SJSA1 (cell line): ENCODE data around the gene PCNT. TPM values are rescaled to one million over a fixed set of nuclear protein-coding genes. Genes with fewer than 3 reads are reported as not detected.
A peak's percentile ranks its signal among the peaks of the same experiment; 100 is the strongest.
"Not testable (repeated sequence)": the region's sequence is repeated elsewhere in the genome, so short reads cannot be mapped to it uniquely, and the experiment has no call there.

Experiments used
- DNase-seq, 2 experiments: peaks; one replicate each; pipeline ENCODE4 v3.0.0-alpha.2; 2015 to 2020; ENCODE audit warnings: low spot score in 2 of 2, low read depth in 1 of 2
- H3K27ac ChIP-seq: fragments of 250-450 bp; sonication (Bioruptor Pico); 2 replicates; pipeline ENCODE4 v1.5.1; 2020; ENCODE audit warnings: mild to moderate bottlenecking, moderate library complexity
- H3K27me3 ChIP-seq: fragments of 250-450 bp; sonication (Bioruptor Pico); replicated peaks from 2 replicates; pipeline ENCODE4 v1.5.1; 2020; ENCODE audit warnings: mild to moderate bottlenecking, moderate library complexity
- H3K36me3 ChIP-seq: fragments of 250-450 bp; sonication (Bioruptor Pico); 2 replicates; pipeline ENCODE4 v1.5.1; 2020; ENCODE audit warnings: mild to moderate bottlenecking
- H3K4me1 ChIP-seq: fragments of 250-450 bp; sonication (Bioruptor Pico); replicated peaks from 2 replicates; pipeline ENCODE4 v1.6.1; 2021; ENCODE audit warnings: mild to moderate bottlenecking
- H3K4me3 ChIP-seq: fragments of 250-450 bp; sonication (Bioruptor Pico); 2 replicates; pipeline ENCODE4 v1.5.1; 2020; ENCODE audit warnings: mild to moderate bottlenecking
- H3K9me3 ChIP-seq: fragments of 250-450 bp; sonication (Bioruptor Pico); replicated peaks from 2 replicates; pipeline ENCODE4 v1.5.1; 2020; ENCODE audit warnings: mild to moderate bottlenecking
- total RNA-seq: library from RNA; depleted of rRNA; stranded (reverse); fragments of >200 nt; shearing (Covaris generic); gene quantifications from 2 replicates; pipeline ENCODE4 v1.2.3, GENCODE V29; 2014

Gene PCNT
- total RNA-seq, 1 experiment from 2014 or later, result 57.3 TPM

DNA sequence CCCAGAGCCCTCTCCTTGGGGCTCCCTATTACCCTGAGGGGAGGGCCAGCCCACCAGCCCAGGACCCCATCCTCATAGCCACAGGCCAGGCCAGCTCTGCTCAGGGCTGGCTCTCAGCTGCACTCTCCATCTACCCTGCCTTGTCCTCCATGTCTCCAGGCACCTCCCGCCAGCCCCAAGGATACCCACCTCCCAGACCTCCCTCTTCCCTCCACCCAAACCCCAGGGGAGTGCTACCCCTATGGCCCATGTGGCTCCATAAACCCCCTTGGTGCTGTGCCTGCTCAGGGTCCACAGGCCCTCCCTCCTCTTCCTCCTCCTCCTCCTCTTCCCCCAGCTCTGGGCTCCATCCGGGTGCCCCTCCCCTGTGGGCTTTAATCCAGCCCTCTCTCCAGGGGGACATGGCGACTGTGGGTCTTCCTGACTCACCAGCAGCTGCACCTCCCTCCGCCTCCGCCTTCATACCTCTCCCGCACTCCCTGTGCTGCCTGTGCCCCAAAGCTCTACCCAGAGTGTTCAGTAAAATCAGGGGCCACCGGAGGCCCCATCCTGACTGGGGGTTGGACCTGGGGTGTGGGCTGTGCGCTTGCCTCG lies 28.7 kb upstream of the PCNT start:
- Histone ChIP-seq H3K27me3 (no peaks in the 10 kb centered on the region), H3K4me3 (no peak overlapping the region), H3K27ac (peak overlapping the region; percentile 49), H3K4me1 (peaks cover 14% of the 10 kb centered on the region), H3K9me3 (no peaks in the 10 kb centered on the region), H3K36me3 (peaks cover 28% of the 10 kb centered on the region)
- peak in 1 of 2 experiments; percentile 12 for DNase-seq

DNA sequence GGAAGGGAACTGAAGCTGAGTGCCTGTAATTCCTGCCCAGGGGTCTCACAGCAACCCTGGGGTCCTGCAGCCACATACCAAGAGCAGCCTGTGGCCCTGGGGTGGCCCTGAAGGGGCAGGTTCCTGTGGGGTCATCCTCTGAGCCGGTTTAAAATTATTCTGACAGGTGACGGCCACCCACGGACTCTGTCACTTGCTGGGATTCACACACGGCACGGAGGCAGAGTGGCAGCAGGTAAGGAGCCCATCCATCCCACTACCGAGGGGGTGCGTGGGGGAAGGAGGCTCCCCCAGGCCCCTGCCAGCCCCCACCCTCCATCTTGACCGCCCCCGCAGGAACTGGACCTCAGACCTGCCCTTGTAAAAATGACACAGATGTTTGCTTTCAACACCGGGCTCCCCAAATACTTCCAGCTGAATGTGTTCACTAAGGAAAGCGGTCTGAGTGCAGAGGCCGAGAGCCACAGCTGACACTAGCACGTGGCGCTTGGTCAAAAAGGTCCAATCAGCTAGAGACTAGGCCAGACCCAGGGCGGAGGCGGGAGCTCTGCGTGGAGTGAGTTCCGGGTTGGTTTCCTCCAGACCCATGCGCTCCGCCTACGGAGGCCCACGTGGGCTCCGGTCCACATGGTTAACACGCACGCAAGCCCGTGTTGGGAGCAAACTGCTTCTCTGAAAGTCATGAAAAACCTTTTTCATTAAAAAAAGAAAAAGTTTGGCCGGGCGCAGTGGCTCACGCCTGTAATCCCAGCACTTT lies 27.8 kb upstream of the PCNT start:
- Histone ChIP-seq H3K36me3 (peaks cover 33% of the 10 kb centered on the region), H3K27me3 (no peaks in the 10 kb centered on the region), H3K4me3 (no peak overlapping the region), H3K9me3 (no peaks in the 10 kb centered on the region), H3K27ac (no peak overlapping the region), H3K4me1 (peaks cover 14% of the 10 kb centered on the region)
- no peak for DNase-seq

DNA sequence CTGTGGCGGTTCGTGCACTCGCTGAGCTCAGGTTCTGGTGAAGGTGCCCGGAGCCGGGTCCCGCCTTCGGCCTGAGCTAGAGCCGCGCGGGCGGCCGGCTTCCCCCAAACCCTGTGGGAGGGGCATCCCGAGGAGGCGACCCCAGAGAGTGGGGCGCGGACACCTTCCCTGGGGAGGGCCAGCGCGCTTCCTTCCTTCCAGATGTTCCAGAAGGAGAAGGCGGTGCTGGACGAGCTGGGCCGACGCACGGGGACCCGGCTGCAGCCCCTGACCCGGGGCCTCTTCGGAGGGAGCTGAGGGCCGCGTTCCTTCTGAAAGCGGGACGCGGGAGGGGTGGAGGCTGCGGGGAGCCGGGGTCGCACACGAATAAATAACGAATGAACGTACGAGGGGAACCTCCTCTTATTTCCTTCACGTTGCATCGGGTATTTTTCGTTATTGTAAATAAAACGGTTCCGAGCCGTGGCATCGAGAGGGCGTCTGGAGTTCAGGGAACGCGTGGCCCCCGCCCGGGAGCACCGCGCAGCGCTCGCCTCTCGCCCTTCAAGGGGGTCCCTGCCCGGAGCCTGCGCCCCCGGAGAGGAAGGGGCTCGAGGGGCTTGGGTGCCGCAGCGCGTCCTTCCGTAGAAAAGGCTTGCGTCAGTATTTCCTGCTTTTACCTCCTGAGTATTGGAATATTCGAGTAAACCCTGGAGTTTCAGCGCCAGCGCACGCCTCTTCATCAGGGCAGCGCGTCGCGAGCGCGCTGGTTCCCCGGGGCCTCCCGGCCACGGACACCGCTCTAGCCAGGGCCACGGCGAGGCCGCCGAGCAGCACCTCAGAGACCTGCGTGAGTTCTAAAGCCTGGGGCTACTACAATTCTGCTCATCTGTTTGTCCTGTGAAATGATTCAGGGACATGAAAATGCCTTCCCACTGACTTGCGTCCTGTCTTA lies 26.4 kb upstream of the PCNT start:
- H3K4me3 ChIP-seq, result no peak overlapping the region
- H3K9me3 ChIP-seq, result no peaks in the 10 kb centered on the region
- H3K27me3 ChIP-seq, result no peaks in the 10 kb centered on the region
- peaks cover 35% of the 10 kb centered on the region for H3K36me3 ChIP-seq
- H3K4me1 ChIP-seq, result peaks cover 14% of the 10 kb centered on the region
- no peak for DNase-seq
- H3K27ac ChIP-seq, result no peak overlapping the region

DNA sequence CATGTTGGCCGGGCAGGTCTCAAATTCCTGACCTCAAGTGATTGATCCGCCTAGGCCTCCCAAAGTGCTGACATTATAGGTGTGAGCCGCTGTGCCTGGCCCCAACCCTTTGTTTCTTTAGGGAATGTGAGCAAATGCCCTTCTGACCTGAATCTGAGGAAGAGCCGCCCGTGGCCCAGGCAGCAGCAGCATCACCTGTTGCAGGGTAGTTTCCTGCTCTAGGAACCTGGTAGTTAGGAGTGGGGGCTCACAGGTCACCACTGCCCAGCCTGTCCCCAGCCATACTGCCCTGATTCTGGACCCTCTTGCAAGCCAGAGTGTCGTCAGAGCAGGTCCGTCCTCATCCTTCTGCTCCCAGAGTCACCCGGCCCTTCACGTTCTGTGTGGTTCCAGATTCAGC lies 24.8 kb upstream of the PCNT start:
- DNase-seq, result no peak
- Histone ChIP-seq H3K27me3 (no peaks in the 10 kb centered on the region), H3K4me3 (no peak overlapping the region), H3K4me1 (peaks cover 14% of the 10 kb centered on the region), H3K9me3 (no peaks in the 10 kb centered on the region), H3K27ac (no peak overlapping the region), H3K36me3 (peaks cover 44% of the 10 kb centered on the region)

DNA sequence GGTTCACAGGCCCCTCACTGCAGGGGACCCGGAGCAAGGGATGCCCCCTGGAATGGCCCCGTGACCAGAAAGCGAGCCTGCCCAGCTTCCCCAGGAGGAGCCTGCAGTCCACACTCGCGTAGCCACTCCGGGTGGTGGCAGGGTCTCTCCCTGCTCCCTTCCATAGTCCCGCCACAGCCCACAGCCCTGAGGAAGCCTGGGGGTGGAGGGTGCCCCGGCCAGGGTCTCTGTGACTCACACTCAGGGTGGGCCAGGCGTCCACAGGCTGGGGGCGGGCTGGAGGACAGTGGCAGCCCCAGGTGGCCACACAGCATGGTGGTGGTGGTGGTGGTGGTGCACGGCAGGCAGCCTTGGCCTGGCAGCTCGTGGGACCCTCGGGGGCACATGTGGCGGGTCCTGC lies 22.2 kb upstream of the PCNT start:
- DNase-seq, result no peak
- Histone ChIP-seq H3K9me3 (no peaks in the 10 kb centered on the region), H3K4me3 (no peak overlapping the region), H3K27ac (no peak overlapping the region), H3K4me1 (no peaks in the 10 kb centered on the region), H3K27me3 (no peaks in the 10 kb centered on the region), H3K36me3 (peaks cover 66% of the 10 kb centered on the region)

DNA sequence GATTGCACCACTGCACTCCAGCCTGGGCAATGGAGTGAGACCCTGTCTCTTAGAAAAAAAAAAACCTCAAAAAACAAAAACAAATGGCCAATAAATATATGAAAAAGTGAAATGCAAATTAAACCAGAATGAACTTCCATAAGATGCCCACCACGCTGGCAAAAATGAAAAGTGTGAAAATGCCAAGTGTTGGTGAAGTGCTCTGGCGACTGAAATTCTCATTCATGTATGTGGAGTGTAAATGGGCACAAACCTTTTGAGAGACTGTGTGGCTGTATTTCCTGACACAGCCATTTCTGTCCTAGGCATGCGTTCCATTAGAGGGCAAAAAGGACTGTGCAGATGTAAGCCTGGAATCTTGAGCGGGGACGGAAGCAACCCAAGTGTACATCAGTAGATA lies 19.5 kb upstream of the PCNT start:
- peaks cover 83% of the 10 kb centered on the region for H3K36me3 ChIP-seq
- no peaks in the 10 kb centered on the region for H3K9me3 ChIP-seq
- DNase-seq, result no peak

DNA sequence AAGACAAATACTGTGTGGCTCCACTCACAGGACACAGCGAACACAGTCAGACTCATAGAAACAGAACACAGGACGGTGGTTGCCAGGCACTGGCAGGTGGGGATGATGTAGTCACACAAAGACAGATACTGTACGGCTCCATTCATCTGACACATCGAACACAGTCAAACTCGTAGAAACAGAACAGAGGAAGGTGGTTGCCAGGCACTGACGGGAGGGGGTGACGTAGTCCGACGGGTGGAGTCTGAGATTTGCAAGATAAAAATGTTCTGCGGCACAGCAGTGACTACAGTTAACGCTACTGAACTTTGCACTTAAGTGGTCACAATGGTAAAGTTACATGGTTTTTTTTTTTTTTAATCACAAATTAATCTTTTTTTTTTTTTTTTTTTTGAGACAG lies 19.0 kb upstream of the PCNT start:
- Histone ChIP-seq H3K27ac (no peak overlapping the region), H3K4me1 (no peaks in the 10 kb centered on the region), H3K27me3 (no peaks in the 10 kb centered on the region), H3K4me3 (no peak overlapping the region), H3K36me3 (peaks cover 83% of the 10 kb centered on the region), H3K9me3 (no peaks in the 10 kb centered on the region)
- no peak for DNase-seq

More for the DNA sequence above, 19.5 kb upstream of the PCNT start:
- Histone ChIP-seq H3K4me1 (no peaks in the 10 kb centered on the region), H3K27me3 (no peaks in the 10 kb centered on the region), H3K4me3 (no peak overlapping the region), H3K27ac (no peak overlapping the region)

DNA sequence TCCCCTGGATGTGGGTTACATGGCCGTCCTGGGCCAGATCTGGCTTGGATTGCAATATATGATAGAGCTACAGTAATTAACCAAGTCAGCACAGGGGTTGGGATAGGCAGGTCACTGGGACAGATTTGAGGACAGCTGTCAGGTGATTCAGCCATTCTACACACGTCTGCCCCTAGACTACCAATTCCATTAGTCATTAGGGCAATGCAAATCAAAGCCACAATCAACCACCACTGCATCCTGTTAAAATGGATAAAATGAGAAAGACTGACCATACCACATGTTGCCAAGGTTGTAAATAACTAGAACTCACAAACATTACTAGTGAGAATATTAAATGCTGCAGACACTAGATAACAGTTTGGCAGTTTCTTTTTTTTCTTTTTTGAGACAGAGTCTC lies 16.3 kb upstream of the PCNT start:
- H3K4me3 ChIP-seq, result no peak overlapping the region
- H3K27ac ChIP-seq, result no peak overlapping the region
- no peak for DNase-seq

DNA sequence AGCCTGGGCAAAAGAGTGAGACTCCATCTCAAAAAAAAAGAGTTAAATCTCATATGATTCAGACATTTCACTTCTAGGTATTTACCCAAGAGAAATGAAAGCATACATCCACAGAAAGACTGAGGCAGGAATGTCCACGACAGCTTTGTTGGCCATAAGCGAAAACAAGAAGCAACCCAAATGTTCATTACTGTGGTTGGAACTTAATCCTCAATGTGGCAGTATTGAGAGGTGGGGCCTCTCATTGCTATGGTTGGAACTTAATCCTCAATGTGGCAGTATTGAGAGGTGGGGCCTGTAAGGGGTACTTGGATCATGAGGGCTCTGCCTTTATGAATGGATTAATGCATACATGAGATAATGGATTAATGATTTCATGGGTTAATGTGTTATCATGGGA lies 15.5 kb upstream of the PCNT start:
- Histone ChIP-seq H3K27ac (no peak overlapping the region), H3K27me3 (no peaks in the 10 kb centered on the region), H3K9me3 (no peaks in the 10 kb centered on the region), H3K4me1 (no peaks in the 10 kb centered on the region), H3K36me3 (peaks cover 83% of the 10 kb centered on the region), H3K4me3 (no peak overlapping the region)
- DNase-seq, result no peak

More for the DNA sequence above, 16.3 kb upstream of the PCNT start:
- Histone ChIP-seq H3K36me3 (peaks cover 81% of the 10 kb centered on the region), H3K27me3 (no peaks in the 10 kb centered on the region), H3K9me3 (no peaks in the 10 kb centered on the region), H3K4me1 (no peaks in the 10 kb centered on the region)

DNA sequence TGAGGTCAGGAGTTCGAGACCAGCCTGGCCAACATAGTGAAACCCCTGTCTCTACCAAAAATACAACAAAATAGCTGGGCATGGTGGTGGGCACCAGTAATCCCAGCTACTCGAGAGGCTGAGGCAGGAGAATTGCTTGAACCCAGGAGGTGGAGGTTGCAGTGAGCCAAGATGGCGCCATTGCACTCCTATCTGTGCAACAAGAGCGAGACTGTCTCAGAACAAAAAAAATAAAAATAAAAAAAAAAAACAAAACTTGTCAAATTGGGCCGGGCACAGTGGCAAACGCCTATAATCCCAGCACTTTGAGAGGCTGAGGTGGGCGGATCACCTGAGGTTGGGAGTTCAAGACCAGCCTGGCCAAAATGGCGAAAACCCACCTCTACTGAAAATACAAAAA lies 13.7 kb upstream of the PCNT start:
- not testable (repeated sequence) for H3K9me3 ChIP-seq, H3K4me1 ChIP-seq, H3K4me3 ChIP-seq, H3K27ac ChIP-seq, DNase-seq, H3K27me3 ChIP-seq
- peaks cover 87% of the 10 kb centered on the region for H3K36me3 ChIP-seq

DNA sequence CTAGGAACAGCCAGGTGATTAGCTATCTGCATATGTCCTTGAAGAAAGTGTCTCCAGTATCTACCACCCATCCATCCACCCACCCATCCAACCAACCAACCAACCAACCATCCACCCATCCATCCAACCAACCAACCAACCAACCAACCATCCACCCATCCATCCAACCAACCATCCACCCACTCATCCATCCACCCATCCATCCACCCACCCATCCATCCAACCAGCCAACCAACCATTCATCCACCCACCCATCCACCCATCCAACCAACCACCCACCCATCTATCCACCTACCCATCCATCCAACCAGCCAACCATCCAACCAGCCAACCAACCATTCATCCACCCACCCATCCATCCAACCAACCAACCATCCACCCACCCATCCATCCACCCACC lies 12.4 kb upstream of the PCNT start:
- Histone ChIP-seq H3K4me1 (no peaks in the 10 kb centered on the region), H3K27me3 (no peaks in the 10 kb centered on the region), H3K9me3 (no peaks in the 10 kb centered on the region), H3K27ac (no peak overlapping the region), H3K4me3 (no peak overlapping the region), H3K36me3 (peaks cover 87% of the 10 kb centered on the region)
- no peak for DNase-seq

DNA sequence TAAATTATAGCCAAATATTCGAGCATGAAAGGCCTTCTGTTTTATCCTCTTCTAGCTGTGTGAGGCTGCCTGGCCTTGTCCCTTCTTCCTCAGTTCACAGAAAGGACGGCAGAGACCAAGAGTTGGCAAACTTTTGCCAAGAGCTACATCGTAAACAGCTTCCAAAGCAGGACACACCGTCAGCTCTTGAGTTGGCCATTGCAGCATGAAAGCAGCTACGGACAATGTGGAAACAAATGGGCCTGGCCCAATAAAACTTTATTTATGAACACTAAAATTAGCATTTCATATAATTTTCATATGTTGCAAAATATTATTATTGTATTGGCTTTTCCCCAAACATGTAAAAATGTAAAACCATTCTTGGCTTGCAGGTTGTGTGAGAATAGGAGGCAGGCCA lies 11.0 kb upstream of the PCNT start:
- DNase-seq, result no peak
- H3K4me1 ChIP-seq, result no peaks in the 10 kb centered on the region
- no peaks in the 10 kb centered on the region for H3K27me3 ChIP-seq
- no peak overlapping the region for H3K4me3 ChIP-seq
- peaks cover 87% of the 10 kb centered on the region for H3K36me3 ChIP-seq
- no peak overlapping the region for H3K27ac ChIP-seq
- no peaks in the 10 kb centered on the region for H3K9me3 ChIP-seq

DNA sequence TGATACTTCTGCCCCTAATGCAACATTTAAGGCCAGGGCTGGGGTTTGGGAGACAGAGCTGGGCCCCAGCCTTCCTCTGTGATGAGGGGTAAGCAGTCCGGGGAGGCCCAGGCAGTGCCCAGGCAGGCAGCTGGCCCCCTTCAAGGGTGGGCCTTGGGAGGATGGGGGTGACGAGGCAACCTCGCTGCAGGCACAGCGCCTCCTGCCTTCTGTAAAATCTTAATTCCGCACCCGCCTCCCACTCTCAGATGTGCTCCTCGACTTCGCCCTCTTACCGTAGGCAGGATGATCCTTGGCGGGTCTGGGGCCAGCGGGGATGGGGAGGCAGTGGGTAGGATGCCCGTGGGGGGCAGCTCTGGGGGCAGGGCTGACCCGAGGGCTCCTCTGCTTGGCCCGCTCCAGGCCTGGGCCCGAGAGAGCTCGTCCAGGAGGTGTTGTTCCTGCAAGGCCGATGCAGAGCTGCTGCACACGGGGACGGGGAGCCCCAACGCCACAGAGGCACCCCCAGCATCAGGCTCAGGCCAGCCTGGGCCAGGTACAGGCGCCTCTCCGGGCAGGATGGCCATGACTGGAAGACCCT lies 9.4 kb upstream of the PCNT start:
- Histone ChIP-seq H3K36me3 (peaks cover 87% of the 10 kb centered on the region), H3K4me1 (no peaks in the 10 kb centered on the region), H3K27ac (no peak overlapping the region), H3K27me3 (no peaks in the 10 kb centered on the region), H3K4me3 (no peak overlapping the region), H3K9me3 (no peaks in the 10 kb centered on the region)
- DNase-seq, result no peak
